Natural killer cell (primary cell): ENCODE measurements around the gene DNAJC22. TPM values are rescaled to one million over a fixed set of nuclear protein-coding genes. Genes with fewer than 3 reads are reported as not detected.
A peak's percentile ranks its signal among the peaks of the same experiment; 100 is the strongest.

Source experiments
- ATAC-seq, 3 donors: fragments of 150-1000 bp in 2 of 3; fragments of 200-7000 bp in 1 of 3; cut with Tn5 transposase; 1 replicate in 1 of 3; 2 replicates in 2 of 3; pipeline ENCODE4 v1.10.0; 2021; ENCODE audit warnings: mild to moderate bottlenecking in 2 of 3, moderate library complexity in 2 of 3
- DNase-seq, 2 donors: peaks; one replicate each; pipeline versions ENCODE4 v3.0.0 to v3.0.0-alpha.2; 2013 to 2021; ENCODE audit warnings: mixed read lengths in 1 of 2
- H3K27ac ChIP-seq: one replicate; pipeline ENCODE4 v1.5.1; 2013; ENCODE audit warnings: mild to moderate bottlenecking, low read length
- H3K27me3 ChIP-seq: one replicate; pipeline ENCODE4 v1.6.1; 2013; ENCODE audit warnings: low read length; ENCODE audit not compliant: control insufficient read depth, insufficient read depth
- H3K36me3 ChIP-seq: one replicate; pipeline ENCODE4 v1.6.1; 2013; ENCODE audit warnings: low read length; ENCODE audit not compliant: control insufficient read depth, insufficient read depth
- H3K4me1 ChIP-seq: one replicate; pipeline ENCODE4 v1.6.1; 2013; ENCODE audit warnings: low read length; ENCODE audit not compliant: control insufficient read depth, insufficient read depth
- H3K4me3 ChIP-seq: one replicate; pipeline ENCODE4 v1.5.1; 2013; ENCODE audit warnings: low read length
- H3K9me3 ChIP-seq: one replicate; pipeline ENCODE4 v1.6.1; 2013; ENCODE audit warnings: low read length; ENCODE audit not compliant: control insufficient read depth, insufficient read depth
- H3K27ac Mint-ChIP-seq, 2 donors: one replicate each; pipeline ENCODE4 v1.8.0; 2022; ENCODE audit warnings: mild to moderate bottlenecking in 2 of 2, mixed read lengths in 2 of 2, moderate library complexity in 1 of 2
- H3K27me3 Mint-ChIP-seq, 2 donors: one replicate each; pipeline ENCODE4 v1.8.0; 2022; ENCODE audit warnings: low read depth in 2 of 2, mixed read lengths in 2 of 2
- H3K36me3 Mint-ChIP-seq: one replicate; pipeline ENCODE4 v1.8.0; 2022; ENCODE audit warnings: mixed read lengths
- H3K4me1 Mint-ChIP-seq, 2 donors: one replicate each; pipeline ENCODE4 v1.8.0; 2022; ENCODE audit warnings: mixed read lengths in 2 of 2
- H3K4me3 Mint-ChIP-seq: one replicate; pipeline ENCODE4 v1.8.0; 2022; ENCODE audit warnings: mild to moderate bottlenecking, moderate library complexity, mixed read lengths
- H3K9me3 Mint-ChIP-seq, 2 donors: one replicate each; pipeline ENCODE4 v1.8.0; 2022; ENCODE audit warnings: mixed read lengths in 2 of 2
- CTCF ChIP-seq: fragments of 200-600 bp; IDR thresholded peaks from one replicate; pipeline ENCODE4 v1.8.0; 2022; ENCODE audit warnings: antibody characterized with exemption
- WGBS: methylation state at CpG from one replicate; pipeline ENCODE4 v1.1.7; 2013; ENCODE audit warnings: missing lambda C conversion rate; ENCODE audit not compliant: insufficient coverage; 5-methylcytosine and 5-hydroxymethylcytosine counted together
- intact Hi-C: fragments of 100-400 bp; cut with micrococcal nuclease; formaldehyde crosslinking; loops from one replicate; pipeline ENCODE4 v1.14.2; 2022
- total RNA-seq, 4 donors: library from RNA; stranded (reverse); fragments of 120-200 nt in 1 of 4; gene quantifications; one replicate each; pipeline versions ENCODE4 v1.2.3 to v1.2.4, GENCODE V29; 2013 to 2022

The DNAJC22 gene
- total RNA-seq, 3 donors from 2014 or later (not counting 1 experiment from before 2014, with no cell fraction given) = not detected

- Mint-ChIP-seq H3K36me3 (no peaks in the 10 kb centered on the region), H3K27ac (no peak overlapping the region), H3K27me3 (peaks cover 64 to 68% of the 10 kb centered on the region in 2 donors), H3K4me1 (peaks cover 10 to 30% of the 10 kb centered on the region in 2 donors), H3K4me3 (peak overlapping the region; percentile 28), H3K9me3 (no peaks in the 10 kb centered on the region)
- Histone ChIP-seq H3K9me3 (no peaks in the 10 kb centered on the region), H3K4me3 (no peak overlapping the region), H3K36me3 (no peaks in the 10 kb centered on the region), H3K4me1 (peaks cover 26% of the 10 kb centered on the region), H3K27me3 (peaks cover 39% of the 10 kb centered on the region), H3K27ac (no peak overlapping the region)
- 57% methylated on average over 16 of the region's 16 CpGs for WGBS
- intact Hi-C loops = no loop called here
- TF ChIP-seq CTCF = no peak
- DNase-seq (no peak), ATAC-seq (no peak)
These were observed 11.4 kb upstream of the DNAJC22 start for GRCh38 chr12:49335118-49335954.

GRCh38 chr12:49335955-49336644 lies 10.6 kb upstream of the DNAJC22 start:
- intact Hi-C loops = loop anchor here (2.0 kb wide), 1 partner anchor 13 kb away; the partner anchor contains the start of gene TROAP
- TF ChIP-seq CTCF = no peak
- H3K4me3 Mint-ChIP-seq = no peak overlapping the region
- WGBS = 20% methylated on average over 72 of the region's 72 CpGs
- H3K4me3 ChIP-seq = no peak overlapping the region
- DNase-seq (no peak), ATAC-seq (no peak)
- peaks cover 10 to 30% of the 10 kb centered on the region in 2 donors for H3K4me1 Mint-ChIP-seq
- H3K9me3 ChIP-seq = no peaks in the 10 kb centered on the region
- H3K4me1 ChIP-seq = peaks cover 26% of the 10 kb centered on the region
- no peaks in the 10 kb centered on the region for H3K9me3 Mint-ChIP-seq
- no peak overlapping the region for H3K27ac Mint-ChIP-seq
- H3K27me3 Mint-ChIP-seq = peaks cover 71 to 75% of the 10 kb centered on the region in 2 donors
- no peaks in the 10 kb centered on the region for H3K36me3 ChIP-seq
- H3K36me3 Mint-ChIP-seq = no peaks in the 10 kb centered on the region
- H3K27ac ChIP-seq = no peak overlapping the region
- H3K27me3 ChIP-seq = peaks cover 39% of the 10 kb centered on the region

- H3K9me3 Mint-ChIP-seq = no peaks in the 10 kb centered on the region
- DNase-seq (peak; percentile 90 to 91), ATAC-seq (peak; percentile 96 to 99 (median 98))
- Histone ChIP-seq H3K27me3 (peaks cover 39% of the 10 kb centered on the region), H3K36me3 (no peaks in the 10 kb centered on the region), H3K27ac (no peak within 1 kb of the TSS), H3K9me3 (no peaks in the 10 kb centered on the region), H3K4me1 (peaks cover 29% of the 10 kb centered on the region), H3K4me3 (peak within 1 kb of the TSS; percentile 0)
- H3K36me3 Mint-ChIP-seq = no peaks in the 10 kb centered on the region
- intact Hi-C loops = loop anchor here (2.0 kb wide), 1 partner anchor 14 kb away; the partner anchor contains the start of gene TROAP
- 5% methylated on average over 62 of the region's 65 CpGs for WGBS
- peak; percentile 98 for TF ChIP-seq CTCF
- H3K27ac Mint-ChIP-seq = peak within 1 kb of the TSS in 1 of 2 donors; percentile 2
- peaks cover 68 to 72% of the 10 kb centered on the region in 2 donors for H3K27me3 Mint-ChIP-seq
- peak within 1 kb of the TSS; percentile 67 for H3K4me3 Mint-ChIP-seq
- H3K4me1 Mint-ChIP-seq = peaks cover 10 to 26% of the 10 kb centered on the region in 2 donors
These were observed 9.8 kb upstream of the DNAJC22 start, which contains the start of gene C1QL4 for GRCh38 chr12:49336645-49337584. TSS of gene C1QL4 (minus strand) at chr12:49337188. CDS start at chr12:49336477, 711 bp downstream.
